Activated naive CD4-positive, alpha-beta T cell treated with anti-CD3 and anti-CD28 coated beads, Interleukin-2, amount 50 U/mL, for 72 hours (primary cell): Measurements from ENCODE around the gene PBX1. TPM values are rescaled to one million over a fixed set of nuclear protein-coding genes. Genes with fewer than 3 reads are reported as not detected.

Source experiments
- ATAC-seq, 2 donors: fragments of 150-1000 bp; cut with Tn5 transposase; 2 replicates each; pipeline ENCODE4 v1.10.0; 2021; ENCODE audit warnings: mild to moderate bottlenecking in 2 of 2, moderate library complexity in 2 of 2
- DNase-seq, 2 donors: peaks; one replicate each; pipeline ENCODE4 v3.0.0; 2021 to 2022; ENCODE audit warnings: low spot score in 2 of 2
- H3K27ac Mint-ChIP-seq, 2 donors: one replicate each; pipeline ENCODE4 v1.8.0; 2022; ENCODE audit warnings: mild to moderate bottlenecking in 2 of 2, mixed read lengths in 2 of 2
- H3K36me3 Mint-ChIP-seq, 2 donors: one replicate each; pipeline ENCODE4 v1.8.0; 2022; ENCODE audit warnings: mixed read lengths in 2 of 2
- H3K9me3 Mint-ChIP-seq, 2 donors: one replicate each; pipeline ENCODE4 v1.8.0; 2022; ENCODE audit warnings: mixed read lengths in 2 of 2
- total RNA-seq, 2 donors: library from RNA; stranded (reverse); gene quantifications; one replicate each; pipeline ENCODE4 v1.2.3, GENCODE V29; 2022

Gene PBX1
- total RNA-seq, 2 donors from 2014 or later, result 0.19 to 0.39 TPM

DNA sequence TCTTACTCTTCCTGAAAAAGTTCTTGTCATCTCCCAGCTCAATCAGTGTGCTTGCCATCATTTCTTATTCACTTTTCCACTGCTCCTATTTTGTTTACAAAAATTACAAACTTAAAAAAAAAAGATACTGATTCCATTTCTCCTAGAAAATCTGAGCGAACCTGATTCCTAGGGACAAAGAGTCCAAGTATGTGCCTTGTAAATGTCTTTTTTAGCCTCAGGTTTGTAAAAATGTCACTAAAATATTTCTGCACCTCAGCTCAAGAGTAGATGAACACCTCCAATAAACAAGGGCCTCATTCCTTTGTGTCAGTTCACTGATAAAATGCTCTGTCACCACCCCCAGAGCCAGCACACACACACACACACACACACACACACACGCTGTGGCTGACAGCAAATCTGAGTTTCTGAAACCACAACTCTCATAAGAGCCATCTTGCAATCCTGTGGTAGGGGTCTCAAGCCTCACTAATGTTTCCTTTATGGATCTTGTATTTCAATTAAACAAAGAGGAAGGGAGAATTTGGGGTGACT is 299.2 kb downstream of the PBX1 start:
- Mint-ChIP-seq H3K27ac (no peak overlapping the region), H3K9me3 (peaks cover 0 to 5% of the 10 kb centered on the region in 2 donors), H3K36me3 (no peaks in the 10 kb centered on the region)
- DNase-seq, result no peak
- no peak for ATAC-seq

DNA sequence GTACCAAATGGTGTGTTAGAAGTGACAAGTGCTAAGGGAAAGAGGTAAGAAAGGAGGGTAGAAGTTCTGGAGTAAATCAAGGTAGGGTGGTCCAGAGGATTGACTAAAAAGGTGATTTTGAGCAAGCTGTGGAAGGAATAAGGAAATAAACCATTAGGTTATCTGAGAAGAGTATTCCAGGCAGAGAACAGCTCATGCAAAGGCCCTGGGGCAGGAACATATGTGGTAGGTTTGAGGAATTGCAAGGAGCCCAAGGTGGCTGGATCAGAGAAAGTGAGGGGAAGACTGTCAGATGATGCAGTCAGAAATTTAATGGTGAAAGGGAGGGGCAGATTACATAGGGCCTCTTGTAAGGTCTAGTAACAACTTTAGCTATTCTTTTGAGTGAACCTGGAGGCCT is 302.6 kb downstream of the PBX1 start:
- Mint-ChIP-seq H3K9me3 (peaks cover 3 to 4% of the 10 kb centered on the region in 2 donors), H3K36me3 (no peaks in the 10 kb centered on the region), H3K27ac (no peak overlapping the region)
- no peak for ATAC-seq
- no peak for DNase-seq

DNA sequence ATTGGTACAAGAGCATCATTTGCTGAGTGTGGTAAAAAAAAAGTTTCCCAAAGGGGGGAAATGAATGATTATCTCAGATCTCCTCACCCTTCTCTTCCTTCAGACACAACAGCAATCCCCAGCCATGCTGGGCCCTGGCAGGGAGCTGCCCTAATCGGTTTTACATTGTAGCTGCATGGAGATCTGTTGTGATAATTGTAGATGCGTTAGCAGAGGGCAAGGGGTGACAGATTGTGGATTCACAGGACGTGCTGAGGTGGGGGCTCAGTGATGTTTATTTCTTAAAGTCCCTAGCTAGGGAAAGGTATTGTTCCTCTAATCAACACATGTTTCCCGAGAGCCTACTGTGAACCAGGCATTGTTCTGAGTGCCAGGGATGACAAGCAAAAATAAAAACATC is 304.1 kb downstream of the PBX1 start:
- no peak for DNase-seq
- Mint-ChIP-seq H3K27ac (peak overlapping the region in 1 of 2 donors; percentile 32), H3K9me3 (peaks cover 3 to 4% of the 10 kb centered on the region in 2 donors), H3K36me3 (no peaks in the 10 kb centered on the region)
- no peak for ATAC-seq

DNA sequence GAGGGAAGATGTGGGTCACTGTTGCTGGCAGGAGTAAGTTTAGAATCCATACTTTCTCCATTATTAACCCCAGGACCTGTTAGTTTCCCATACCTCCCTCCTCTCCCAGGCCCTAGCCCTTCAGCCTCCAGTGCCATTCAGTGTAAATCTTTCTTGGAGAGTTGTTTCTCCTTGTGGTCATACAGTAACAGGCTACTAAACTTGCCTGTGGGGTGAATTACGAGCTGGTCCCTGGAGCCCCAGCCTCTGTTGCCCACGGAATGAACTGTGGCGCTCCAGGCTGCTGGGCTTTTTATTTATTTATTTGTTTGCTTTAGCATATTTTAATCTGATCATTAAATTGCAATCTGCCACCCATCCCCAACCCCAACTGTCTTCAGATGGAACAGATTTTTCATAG is 305.2 kb downstream of the PBX1 start:
- H3K27ac Mint-ChIP-seq, result no peak overlapping the region
- H3K36me3 Mint-ChIP-seq, result no peaks in the 10 kb centered on the region
- no peak for DNase-seq
- peaks cover 3 to 4% of the 10 kb centered on the region in 2 donors for H3K9me3 Mint-ChIP-seq
- ATAC-seq, result no peak

DNA sequence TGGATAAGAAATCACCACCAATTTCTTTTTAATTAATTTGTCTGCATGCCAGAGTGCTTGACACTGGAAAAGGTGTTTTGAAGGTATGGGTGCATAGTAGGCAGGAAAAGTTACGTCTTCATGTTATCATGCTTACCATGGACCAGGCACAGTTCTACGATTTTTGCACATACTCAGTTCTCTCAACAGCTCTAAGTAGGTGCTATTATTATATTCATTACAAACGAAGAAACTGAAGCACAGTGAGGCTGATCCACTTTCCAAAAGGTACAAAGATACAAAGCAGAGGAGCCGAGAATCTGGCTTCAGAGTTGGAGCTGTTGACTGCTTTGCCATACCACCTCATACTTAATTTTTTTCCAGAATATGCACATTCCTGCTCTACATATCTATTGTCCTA is 306.4 kb downstream of the PBX1 start:
- Mint-ChIP-seq H3K27ac (no peak overlapping the region), H3K36me3 (no peaks in the 10 kb centered on the region), H3K9me3 (peaks cover 3 to 4% of the 10 kb centered on the region in 2 donors)
- no peak for ATAC-seq
- no peak for DNase-seq

DNA sequence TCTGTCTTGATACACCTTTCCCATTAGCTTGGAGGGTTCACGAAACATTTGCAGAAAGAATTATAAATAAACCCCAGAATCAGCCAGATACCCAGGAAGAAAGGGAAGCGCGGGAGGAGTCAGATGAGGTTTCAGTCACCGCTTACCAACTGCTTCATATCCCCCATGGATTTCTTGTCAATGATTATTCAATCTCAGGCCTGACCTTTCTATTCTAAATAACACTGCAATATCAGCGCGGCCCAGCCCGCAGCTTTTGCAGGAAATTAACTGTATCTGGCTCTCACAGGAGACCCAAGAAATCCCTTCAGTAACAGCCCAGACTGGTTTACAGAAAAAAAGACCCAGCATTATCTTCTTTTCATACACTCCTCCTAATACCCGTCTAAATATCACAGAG is 308.6 kb downstream of the PBX1 start:
- Mint-ChIP-seq H3K9me3 (peaks cover 3 to 4% of the 10 kb centered on the region in 2 donors), H3K27ac (no peak overlapping the region), H3K36me3 (no peaks in the 10 kb centered on the region)
- ATAC-seq, result no peak
- no peak for DNase-seq

DNA sequence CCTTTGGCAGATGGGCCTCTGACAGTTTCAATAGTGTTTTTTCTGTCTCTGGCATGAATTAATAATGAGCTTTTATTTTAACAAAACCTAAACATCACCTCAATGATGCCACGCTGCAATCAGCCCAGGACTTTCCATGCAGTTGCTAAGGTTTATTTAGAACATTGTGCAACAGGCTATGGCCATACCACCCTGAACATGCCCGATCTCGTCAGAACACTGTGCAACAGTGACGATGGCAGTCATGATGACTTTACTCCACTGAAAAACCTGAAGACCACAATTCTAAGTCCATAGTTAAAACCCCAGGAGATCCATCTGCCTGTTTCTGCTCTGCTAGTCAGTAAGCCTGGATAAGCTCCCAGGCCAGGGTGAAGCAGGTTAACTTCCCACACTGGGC is 310.0 kb downstream of the PBX1 start:
- no peak overlapping the region for H3K27ac Mint-ChIP-seq
- ATAC-seq (no peak), DNase-seq (no peak)
- H3K36me3 Mint-ChIP-seq, result no peaks in the 10 kb centered on the region
- H3K9me3 Mint-ChIP-seq, result no peaks in the 10 kb centered on the region

DNA sequence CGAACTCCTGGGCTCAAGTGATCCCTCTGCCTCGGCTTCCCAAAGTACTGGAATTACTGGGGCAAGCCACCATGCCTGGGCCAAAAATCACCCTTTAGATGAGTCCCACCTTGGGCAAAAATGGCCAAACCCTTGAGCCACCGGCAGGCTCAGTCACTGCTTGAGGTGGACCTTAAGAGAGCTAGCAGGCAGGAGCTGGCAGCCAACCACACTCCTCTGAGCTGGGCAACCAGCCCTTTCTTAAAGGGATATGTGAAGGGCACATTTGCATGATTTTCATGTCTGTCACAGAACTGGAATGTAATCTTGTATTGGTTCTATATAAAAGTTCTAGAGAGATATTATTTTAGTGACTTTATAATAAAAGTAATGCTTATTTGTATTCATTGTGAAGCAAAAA is 316.5 kb downstream of the PBX1 start:
- Mint-ChIP-seq H3K27ac (no peak overlapping the region), H3K36me3 (no peaks in the 10 kb centered on the region), H3K9me3 (no peaks in the 10 kb centered on the region)
- ATAC-seq (no peak), DNase-seq (no peak)

DNA sequence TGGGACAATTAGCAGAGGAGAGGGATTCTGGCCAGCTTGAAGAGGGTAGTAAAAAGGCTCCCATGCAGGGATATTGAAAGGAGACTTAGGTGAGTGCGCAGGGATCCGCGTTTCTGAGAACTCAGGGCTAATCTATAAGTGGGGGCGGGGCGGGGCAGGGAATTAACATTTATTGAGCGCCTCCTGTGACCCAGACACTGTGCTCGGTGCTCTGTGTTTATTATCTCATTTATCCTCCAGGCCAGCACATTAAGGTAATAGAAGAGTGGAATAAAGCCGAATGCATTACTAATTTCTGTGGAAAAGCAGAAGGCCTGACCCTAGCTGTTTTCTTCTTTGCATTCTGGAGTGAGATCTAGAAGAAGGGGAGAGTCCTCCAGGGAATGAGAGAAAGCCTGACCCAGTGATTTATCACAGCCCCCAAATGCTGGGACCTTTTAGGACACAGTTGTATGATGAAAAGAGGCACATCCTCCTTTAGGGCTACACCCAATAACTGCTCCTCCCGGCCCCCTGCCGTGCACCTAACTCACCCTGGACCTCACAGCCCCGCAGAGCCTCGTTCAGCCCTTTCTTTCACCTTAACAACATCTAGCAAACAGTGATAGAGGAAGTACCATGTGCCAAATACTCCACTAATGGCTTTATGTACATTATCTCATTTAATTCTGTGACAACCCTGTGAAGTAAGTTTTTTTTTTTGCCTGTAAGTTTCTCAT is 317.6 kb downstream of the PBX1 start:
- Mint-ChIP-seq H3K27ac (no peak overlapping the region), H3K9me3 (peaks cover 0 to 5% of the 10 kb centered on the region in 2 donors), H3K36me3 (no peaks in the 10 kb centered on the region)
- no peak for DNase-seq
- no peak for ATAC-seq

DNA sequence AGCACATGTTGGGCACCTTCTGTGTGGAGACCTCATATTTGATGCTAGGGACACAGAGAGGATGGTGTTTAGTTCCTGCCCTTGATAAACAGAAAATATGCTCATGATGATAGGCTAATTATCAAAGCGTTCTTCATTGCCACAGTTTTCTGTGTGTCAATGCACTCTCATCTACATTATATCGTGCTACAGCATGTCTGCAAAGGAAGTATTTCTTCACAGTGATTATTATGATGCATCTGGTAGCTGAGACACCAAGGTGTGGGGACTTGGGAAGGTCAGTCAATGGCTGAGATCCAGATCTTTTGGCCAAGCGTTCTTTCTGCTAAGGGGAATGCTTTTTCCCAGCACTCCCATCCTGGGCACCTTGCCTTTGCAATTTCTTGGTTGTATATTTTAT is 321.2 kb downstream of the PBX1 start:
- no peaks in the 10 kb centered on the region for H3K36me3 Mint-ChIP-seq
- H3K9me3 Mint-ChIP-seq, result peaks cover 0 to 5% of the 10 kb centered on the region in 2 donors
- DNase-seq, result no peak
- no peak for ATAC-seq
- no peak overlapping the region for H3K27ac Mint-ChIP-seq

DNA sequence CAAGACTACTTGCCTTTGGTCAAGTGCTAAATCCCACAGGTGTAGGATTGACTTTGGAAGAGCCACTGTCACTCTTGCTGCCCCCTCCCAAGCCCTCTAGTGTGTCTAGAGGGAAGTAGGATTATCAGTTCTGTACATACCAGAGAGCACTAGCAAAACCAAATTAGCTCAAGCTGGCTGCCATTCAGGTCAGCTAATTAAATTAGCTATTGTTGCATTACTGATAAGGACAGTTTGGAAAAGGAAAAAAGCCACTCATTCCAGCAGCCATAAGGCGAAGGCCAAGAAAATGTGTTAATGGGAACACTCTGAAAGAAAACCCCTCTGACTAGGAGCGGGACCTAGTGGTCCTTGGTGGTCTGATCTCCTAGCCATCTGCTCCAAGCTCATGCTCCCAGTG is 321.7 kb downstream of the PBX1 start:
- H3K36me3 Mint-ChIP-seq, result no peaks in the 10 kb centered on the region
- DNase-seq (no peak), ATAC-seq (no peak)
- H3K9me3 Mint-ChIP-seq, result peaks cover 0 to 7% of the 10 kb centered on the region in 2 donors
- H3K27ac Mint-ChIP-seq, result no peak overlapping the region

DNA sequence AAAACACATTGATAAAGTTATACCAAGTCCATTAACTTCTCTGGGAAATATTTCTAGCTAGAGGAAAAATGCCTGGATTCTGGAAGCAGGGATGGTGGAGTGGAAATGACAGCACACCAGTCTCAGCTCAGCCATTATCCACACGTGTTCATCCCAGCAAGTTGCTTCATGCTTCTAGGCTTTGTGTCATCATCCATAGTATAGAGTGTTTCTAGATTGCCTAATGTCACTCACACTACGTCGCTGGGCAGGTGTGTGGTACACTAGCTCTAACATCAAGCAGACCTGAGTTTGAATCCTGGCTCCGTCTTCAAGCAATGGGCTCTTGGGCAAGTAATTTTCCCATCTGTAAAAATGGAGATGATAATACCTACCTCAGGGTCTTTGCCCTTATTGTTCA is 326.3 kb downstream of the PBX1 start:
- Mint-ChIP-seq H3K36me3 (no peaks in the 10 kb centered on the region), H3K27ac (no peak overlapping the region), H3K9me3 (peaks cover 4 to 27% of the 10 kb centered on the region in 2 donors)
- no peak for DNase-seq
- no peak for ATAC-seq

DNA sequence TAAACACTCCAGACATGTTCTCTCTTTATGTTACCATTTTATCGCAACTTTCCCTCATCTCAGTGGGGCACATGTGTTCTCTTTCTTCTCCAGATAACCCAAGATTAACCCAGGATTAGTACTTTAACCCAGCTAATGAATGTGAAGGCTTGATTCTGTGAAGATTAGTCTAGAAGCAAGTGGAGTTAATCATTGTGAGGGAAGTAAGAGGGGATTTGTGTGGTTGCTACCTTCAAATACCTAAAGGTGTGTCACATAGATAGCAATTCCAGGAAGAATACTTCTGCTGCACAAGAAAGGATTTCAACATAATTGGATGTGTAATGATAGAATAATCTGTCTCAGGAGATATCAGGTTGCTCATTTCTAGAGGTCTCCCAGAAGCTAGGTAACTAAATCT is 327.1 kb downstream of the PBX1 start:
- no peak for ATAC-seq
- Mint-ChIP-seq H3K36me3 (no peaks in the 10 kb centered on the region), H3K27ac (no peak overlapping the region), H3K9me3 (peaks cover 4 to 26% of the 10 kb centered on the region in 2 donors)
- no peak for DNase-seq

DNA sequence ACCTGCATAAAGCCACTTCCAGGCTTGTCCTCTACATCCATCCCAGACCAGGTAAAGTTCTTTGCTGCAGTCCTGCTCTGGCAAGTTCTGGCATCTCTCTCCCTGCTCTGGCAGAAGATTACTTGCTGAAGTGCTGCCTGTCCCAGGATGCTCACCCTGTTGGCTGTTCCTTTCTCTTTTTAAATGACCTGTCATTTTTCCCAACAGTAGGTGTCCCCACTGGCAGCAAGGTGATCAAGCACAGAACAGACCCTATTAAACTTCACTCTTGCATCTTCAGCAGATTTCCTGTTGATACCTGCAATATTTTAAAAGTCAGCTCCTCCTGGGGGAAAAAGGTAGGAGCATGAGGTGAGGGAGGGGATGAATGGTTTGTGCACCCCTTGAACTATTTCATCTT is 332.6 kb downstream of the PBX1 start:
- Mint-ChIP-seq H3K36me3 (no peaks in the 10 kb centered on the region), H3K9me3 (peaks cover 0 to 15% of the 10 kb centered on the region in 2 donors), H3K27ac (no peak overlapping the region)
- ATAC-seq (no peak), DNase-seq (no peak)

DNA sequence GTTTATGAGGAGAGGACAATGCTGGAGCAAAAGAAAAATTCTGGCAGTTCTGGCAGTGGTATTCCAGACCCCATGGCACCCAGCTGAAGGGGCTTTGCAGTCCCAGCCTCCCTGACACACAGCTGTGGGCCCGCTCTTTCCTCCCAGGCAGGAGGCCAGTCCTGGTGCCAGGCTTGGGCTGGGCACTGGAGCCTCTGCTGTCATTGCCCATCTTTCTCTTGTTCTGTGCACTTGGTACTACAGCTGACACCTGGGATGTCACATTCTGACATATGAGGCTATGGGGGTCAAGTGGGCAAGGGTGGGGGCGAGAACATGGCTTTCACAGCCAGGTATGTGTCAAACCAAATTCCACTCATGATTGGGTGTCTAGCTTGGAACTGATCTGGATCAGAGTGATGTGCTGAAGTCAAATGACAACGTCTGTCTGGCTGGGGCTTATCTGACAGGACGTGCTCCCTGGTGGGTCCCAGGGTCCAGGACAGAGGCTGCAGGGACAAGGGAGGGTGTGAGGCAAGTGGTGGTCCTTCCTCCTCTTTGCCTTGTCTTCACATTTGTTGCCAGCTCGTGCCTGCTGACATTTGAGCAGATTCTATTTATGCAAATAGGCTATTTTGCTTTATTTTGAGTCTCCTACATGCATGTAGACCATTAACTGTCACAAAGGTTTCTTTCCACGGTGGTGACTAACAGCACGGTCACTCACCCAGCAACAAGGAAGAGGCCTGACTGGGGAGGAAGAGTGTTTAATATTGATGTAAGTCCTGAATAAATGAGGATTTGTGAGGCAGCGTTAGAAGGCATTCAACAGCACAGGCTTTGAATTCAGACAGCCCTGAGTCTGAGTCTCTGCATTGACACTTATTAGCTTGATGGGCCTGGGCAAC is 336.3 kb downstream of the PBX1 start:
- Mint-ChIP-seq H3K9me3 (peaks cover 7 to 11% of the 10 kb centered on the region in 2 donors), H3K27ac (no peak overlapping the region), H3K36me3 (no peaks in the 10 kb centered on the region)
- no peak for DNase-seq
- no peak for ATAC-seq

DNA sequence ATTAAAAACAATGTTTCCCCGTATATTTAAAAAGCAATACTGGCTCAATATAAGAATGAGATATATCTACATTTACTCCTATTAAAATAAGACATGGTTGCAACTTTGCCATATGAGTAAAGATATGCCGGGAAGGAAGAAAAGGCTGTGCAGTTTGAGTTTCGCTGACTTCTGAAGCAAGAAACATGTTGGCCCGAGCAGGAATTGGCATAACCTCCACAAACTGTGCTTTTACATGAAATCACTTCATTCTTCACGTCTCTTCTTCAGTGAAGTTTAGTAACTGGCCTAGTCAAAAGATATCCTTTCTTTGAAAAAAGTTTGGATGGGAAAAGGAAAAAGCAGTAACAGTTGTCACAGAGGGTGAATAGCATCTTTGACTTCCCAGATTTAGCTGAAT is 342.0 kb downstream of the PBX1 start:
- Mint-ChIP-seq H3K36me3 (no peaks in the 10 kb centered on the region), H3K27ac (no peak overlapping the region), H3K9me3 (peaks cover 11 to 20% of the 10 kb centered on the region in 2 donors)
- no peak for DNase-seq
- ATAC-seq, result no peak
